ENCODE data around the gene NUP93. TPM values are rescaled to one million over a fixed set of nuclear protein-coding genes. Genes with fewer than 3 reads are reported as not detected.
A peak's percentile ranks its signal among the peaks of the same experiment; 100 is the strongest.

NUP93 gene
- total RNA-seq, 1 experiment from 2014 or later: 144 TPM

- no peaks in the 10 kb centered on the region for H4K20me1 ChIP-seq (ENCODE audit: insufficient read depth)
- TF ChIP-seq SP1 (IDR thresholded peaks at IDR 0.05; ENCODE audit: low read depth): no peak
- no peaks in the 10 kb centered on the region for H3K79me2 ChIP-seq (ENCODE audit: insufficient read depth, low read length)
- no TSS peak for BruUV-seq (replicated peaks)
- no peak for ATAC-seq
- ChIA-PET CTCF (interaction anchor here (0.9 kb wide), 1 partner anchor 19 kb away, joined by 5 read pairs; no protein-coding TSS in a partner anchor), RAD21 (ENCODE audit: low non-redundant PET in 1 of 2, low total read pairs in 2 of 2, uncharacterized antibody in 2 of 2, unreplicated experiment in 2 of 2) (interaction anchor here in 1 of 2 experiments (1.1 kb wide), 1 partner anchor 30 kb away, joined by 3 read pairs; no protein-coding TSS in a partner anchor), POLR2A (interaction anchor here (0.9 to 2.4 kb wide), 5 partner anchors 10 to 75 kb away, joined by 3 to 9 read pairs (median 5); partner anchors contain the start of genes MT1E and MT2A)
- peaks cover 13 to 32% of the 10 kb centered on the region in 2 experiments; a peak in 3 of 4 replicates for H3K4me1 ChIP-seq (ENCODE audit: control insufficient read depth in 1 of 2, insufficient read depth in 2 of 2, low read length in 2 of 2)
- no peaks in the 10 kb centered on the region for H3K9me3 ChIP-seq (ENCODE audit: control insufficient read depth in 1 of 2, insufficient read depth in 1 of 2, low read depth in 1 of 2, low read length in 2 of 2)
- no peaks in the 10 kb centered on the region for H3K9me2 ChIP-seq (ENCODE audit: insufficient read depth)
- peak overlapping the region in 1 of 2 experiments; percentile 81; a peak in 3 of 4 replicates for H3K4me3 ChIP-seq (replicated peaks in 1 of 2; ENCODE audit: low read depth in 1 of 2, low read length in 2 of 2)
- peak overlapping the region; percentile 96 for H3K4me2 ChIP-seq (ENCODE audit: low read length)
- H3K9ac ChIP-seq (ENCODE audit: low read length): no peak overlapping the region
- intact Hi-C loops (cut with micrococcal nuclease): loop anchor here (2.0 to 5.0 kb wide), 4 partner anchors 27 to 1181 kb away; partner anchors contain the start of genes MT1E, MT1F and MT2A
- no peaks in the 10 kb centered on the region for H3K36me3 ChIP-seq (ENCODE audit: control insufficient read depth in 1 of 2, insufficient read depth in 2 of 2, low read length in 2 of 2)
- DNase-seq (ENCODE audit: low read depth, low spot score): no peak
- H3K27ac ChIP-seq (ENCODE audit: low read depth, low read length): no peak overlapping the region
- H2AFZ ChIP-seq (ENCODE audit: low read depth, low read length, poor library complexity, severe bottlenecking): no peak overlapping the region
- H3K27me3 ChIP-seq (ENCODE audit: insufficient read depth, low read length): no peaks in the 10 kb centered on the region
Measured at GRCh38 chr16:56683424-56684172, 46.3 kb upstream of the NUP93 start.

DNA sequence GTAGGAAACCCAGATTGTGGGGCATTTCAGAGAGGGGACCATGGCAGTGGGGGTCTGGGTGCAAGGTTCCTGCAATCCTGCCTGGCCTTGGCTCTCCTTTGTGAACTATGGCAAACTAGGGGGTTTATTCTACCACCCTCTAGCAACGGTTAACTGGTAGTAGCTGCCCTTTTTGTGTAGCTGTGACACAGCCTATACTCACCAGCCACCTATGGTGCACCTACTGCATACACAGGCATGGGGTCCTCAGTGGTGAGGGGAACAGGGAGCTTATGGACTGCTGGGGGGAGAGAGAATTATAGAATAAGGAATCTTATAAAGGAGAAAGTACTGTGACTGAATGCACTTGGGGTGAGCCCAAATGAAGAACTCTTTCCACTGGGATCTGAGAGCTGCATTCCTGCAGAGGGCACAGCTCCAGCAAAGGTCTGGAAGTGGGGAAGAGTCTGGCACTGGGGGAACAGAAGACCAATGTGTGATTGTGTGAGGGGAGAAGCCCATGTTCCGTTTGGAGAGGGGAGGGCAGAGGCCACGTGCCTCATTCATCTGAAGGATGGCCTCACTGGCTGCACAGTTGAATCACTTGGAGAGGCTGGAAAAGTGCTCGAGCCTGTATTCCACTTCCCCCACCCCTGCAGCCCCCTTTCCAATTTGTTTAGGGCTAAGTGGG is 45.5 kb upstream of the NUP93 start:
- Histone ChIP-seq H3K9me2 (ENCODE audit: insufficient read depth) (no peaks in the 10 kb centered on the region), H3K4me1 (ENCODE audit: control insufficient read depth in 1 of 2, insufficient read depth in 2 of 2, low read length in 2 of 2) (peaks cover 17 to 37% of the 10 kb centered on the region in 2 experiments), H3K4me2 (ENCODE audit: low read length) (no peak overlapping the region), H3K79me2 (ENCODE audit: insufficient read depth, low read length) (no peaks in the 10 kb centered on the region), H3K9ac (ENCODE audit: low read length) (no peak overlapping the region), H3K4me3 (replicated peaks in 1 of 2; ENCODE audit: low read depth in 1 of 2, low read length in 2 of 2) (no peak overlapping the region), H2AFZ (ENCODE audit: low read depth, low read length, poor library complexity, severe bottlenecking) (no peak overlapping the region), H3K27me3 (ENCODE audit: insufficient read depth, low read length) (no peaks in the 10 kb centered on the region), H4K20me1 (ENCODE audit: insufficient read depth) (no peaks in the 10 kb centered on the region), H3K9me3 (ENCODE audit: control insufficient read depth in 1 of 2, insufficient read depth in 1 of 2, low read depth in 1 of 2, low read length in 2 of 2) (no peaks in the 10 kb centered on the region), H3K36me3 (ENCODE audit: control insufficient read depth in 1 of 2, insufficient read depth in 2 of 2, low read length in 2 of 2) (no peaks in the 10 kb centered on the region), H3K27ac (ENCODE audit: low read depth, low read length) (no peak overlapping the region)
- intact Hi-C loops (cut with micrococcal nuclease): loop anchor here (5.0 kb wide), 2 partner anchors 57 to 1182 kb away; partner anchors contain the start of gene MT1E
- DNase-seq (ENCODE audit: low read depth, low spot score) (no peak), ATAC-seq (no peak)
- RAD21 ChIA-PET (ENCODE audit: low non-redundant PET in 1 of 2, low total read pairs in 2 of 2, uncharacterized antibody in 2 of 2, unreplicated experiment in 2 of 2): no interaction called here
- no TSS peak for BruUV-seq (replicated peaks)
- POLR2A ChIA-PET: interaction anchor here (1.2 to 2.4 kb wide), 2 partner anchors 59 to 76 kb away, joined by 4 to 9 read pairs; partner anchors contain the start of genes MT1E and MT2A
- no peak for TF ChIP-seq CTCF (IDR thresholded peaks at IDR 0.05 in 2 of 3, conservative IDR thresholded peaks at IDR 0.05 in 1 of 3; ENCODE audit: borderline replicate concordance in 1 of 3, insufficient read depth in 1 of 3, low read depth in 2 of 3, low read length in 2 of 3)
- TF ChIP-seq POLR2AphosphoS5 (IDR thresholded peaks at IDR 0.05; ENCODE audit: low read depth, low read length): peak; percentile 35; the same call in 1 of the 2 replicates
- TF ChIP-seq SIN3A (IDR thresholded peaks at IDR 0.05; ENCODE audit: low read depth): no peak
- CTCF ChIA-PET: no interaction called here

Measured in HCT116 (cell line).